Liver (tissue), 9 donors: Measurements from ENCODE around the gene MATN4. TPM values are rescaled to one million over a fixed set of nuclear protein-coding genes. Genes with fewer than 3 reads are reported as not detected.

Experiments used
- DNase-seq: peaks from one replicate; pipeline ENCODE4 v3.0.0-alpha.2; 2017; ENCODE audit warnings: low spot score
- H3K27ac ChIP-seq, 2 donors: one replicate each; pipeline ENCODE4 v1.7.0; 2013; ENCODE audit warnings: inconsistent platforms in 2 of 2, low read length in 2 of 2, control low read depth in 1 of 2, low read depth in 1 of 2, mild to moderate bottlenecking in 1 of 2
- H3K27me3 ChIP-seq, 4 donors: one replicate each; pipeline versions ENCODE4 v1.6.1 to v1.7.0; 2013; ENCODE audit warnings: low read length in 3 of 4, inconsistent platforms in 1 of 4, mild to moderate bottlenecking in 1 of 4, moderate library complexity in 1 of 4; ENCODE audit not compliant: control insufficient read depth in 4 of 4, insufficient read depth in 4 of 4
- H3K36me3 ChIP-seq, 4 donors: one replicate each; pipeline versions ENCODE4 v1.6.1 to v1.7.0; 2013; ENCODE audit warnings: low read length in 3 of 4, mild to moderate bottlenecking in 3 of 4, low read depth in 1 of 4, moderate library complexity in 1 of 4; ENCODE audit not compliant: control insufficient read depth in 4 of 4, insufficient read depth in 3 of 4
- H3K4me1 ChIP-seq, 4 donors: one replicate each; pipeline versions ENCODE4 v1.6.1 to v1.7.0; 2013; ENCODE audit warnings: low read length in 3 of 4, mild to moderate bottlenecking in 3 of 4, moderate library complexity in 1 of 4; ENCODE audit not compliant: control insufficient read depth in 4 of 4, insufficient read depth in 4 of 4
- H3K4me3 ChIP-seq, 3 donors: one replicate each; pipeline versions ENCODE4 v1.6.1 to v1.7.0; 2013; ENCODE audit warnings: low read length in 3 of 3, control low read depth in 1 of 3, low read depth in 1 of 3, mild to moderate bottlenecking in 1 of 3
- H3K9ac ChIP-seq, 2 donors: one replicate each; pipeline ENCODE4 v1.7.0; 2013; ENCODE audit warnings: low read length in 2 of 2, mild to moderate bottlenecking in 2 of 2, moderate library complexity in 2 of 2, control low read depth in 1 of 2, low read depth in 1 of 2
- H3K9me3 ChIP-seq, 4 donors: one replicate each; pipeline versions ENCODE4 v1.6.1 to v1.7.0; 2013; ENCODE audit warnings: low read length in 3 of 4; ENCODE audit not compliant: control insufficient read depth in 4 of 4
- ATF3 ChIP-seq: IDR thresholded peaks from 2 replicates; pipeline ENCODE4 v1.6.1; 2016; ENCODE audit warnings: antibody characterized with exemption
- CTCF ChIP-seq: fragments of 150-350 bp; IDR thresholded peaks from 2 replicates; pipeline ENCODE4 v1.5.1; 2017; ENCODE audit warnings: improper control_type of control experiment, low read depth, low read length; ENCODE audit not compliant: missing input control
- EGR1 ChIP-seq, 2 donors: IDR thresholded peaks; 2 replicates each; pipeline ENCODE4 v1.6.1; 2016 to 2018; ENCODE audit warnings: antibody characterized with exemption in 2 of 2, low read depth in 2 of 2
- FOXA1 ChIP-seq: IDR thresholded peaks from 2 replicates; pipeline ENCODE4 v1.6.1; 2016; ENCODE audit warnings: antibody characterized with exemption
- FOXA2 ChIP-seq: IDR thresholded peaks from 2 replicates; pipeline ENCODE4 v1.6.1; 2016; ENCODE audit warnings: antibody characterized with exemption
- GABPA ChIP-seq, 2 donors: IDR thresholded peaks in 1 of 2; conservative IDR thresholded peaks in 1 of 2; 2 replicates each; pipeline ENCODE4 v1.6.1; 2016; ENCODE audit warnings: antibody characterized with exemption in 2 of 2, mild to moderate bottlenecking in 1 of 2, moderate library complexity in 1 of 2
- HNF4A ChIP-seq, 2 donors: conservative IDR thresholded peaks; 2 replicates each; pipeline ENCODE4 v1.6.1; 2016; ENCODE audit warnings: antibody characterized with exemption in 2 of 2, mild to moderate bottlenecking in 2 of 2
- JUND ChIP-seq, 2 donors: IDR thresholded peaks; 2 replicates each; pipeline ENCODE4 v1.6.1; 2016; ENCODE audit warnings: antibody characterized with exemption in 2 of 2
- MAX ChIP-seq: IDR thresholded peaks from 2 replicates; pipeline ENCODE4 v1.6.1; 2016; ENCODE audit warnings: antibody characterized with exemption
- RAD21 ChIP-seq, 2 donors: IDR thresholded peaks; 2 replicates each; pipeline ENCODE4 v1.6.1; 2016; ENCODE audit warnings: antibody characterized with exemption in 2 of 2, mild to moderate bottlenecking in 2 of 2
- REST ChIP-seq: IDR thresholded peaks from 2 replicates; pipeline ENCODE4 v1.6.1; 2016; ENCODE audit warnings: antibody characterized with exemption, mild to moderate bottlenecking
- RXRA ChIP-seq, 2 donors: IDR thresholded peaks; 2 replicates each; pipeline ENCODE4 v1.6.1; 2017 to 2018; ENCODE audit warnings: antibody characterized with exemption in 2 of 2, mild to moderate bottlenecking in 1 of 2
- SP1 ChIP-seq: IDR thresholded peaks from 2 replicates; pipeline ENCODE4 v1.6.1; 2018; ENCODE audit warnings: antibody characterized with exemption, mild to moderate bottlenecking
- TAF1 ChIP-seq: conservative IDR thresholded peaks from 2 replicates; pipeline ENCODE4 v1.6.1; 2016; ENCODE audit warnings: antibody characterized with exemption, mild to moderate bottlenecking
- ZBTB33 ChIP-seq: IDR thresholded peaks from 2 replicates; pipeline ENCODE4 v1.6.1; 2016; ENCODE audit warnings: antibody characterized with exemption
- WGBS: extraction: QIAGEN DNeasy Blood & Tissue Kit; methylation state at CpG from one replicate; pipeline ENCODE4 v1.1.7; 2013; 5-methylcytosine and 5-hydroxymethylcytosine counted together
- polyA plus RNA-seq, 2 donors: library from polyadenylated mRNA; stranded (reverse) in 1 of 2; unstranded in 1 of 2; fragments of 200-250 nt in 1 of 2; fragments of >200 nt in 1 of 2; fragmentation: Nextera tagmentation in 1 of 2; extraction: Ambion mirVana in 1 of 2; gene quantifications; one replicate each; pipeline versions ENCODE4 v1.2.1 to v1.2.3, GENCODE V29; 2013 to 2015
- total RNA-seq, 2 donors: library from RNA; depleted of rRNA; stranded (reverse); fragments of >200 nt; gene quantifications; one replicate each; pipeline ENCODE4 v1.2.3, GENCODE V29; 2014
- donor health status: healthy.
- donor health status: healthy.
- donor health status: healthy.
- donor health status: healthy.
- donor health status: healthy.

Gene MATN4
- total and polyA plus RNA-seq, 4 donors: 0.05 TPM; not detected in 3

- Histone ChIP-seq H3K36me3 (no peaks in the 10 kb centered on the region), H3K4me3 (no peak overlapping the region), H3K9ac (no peak overlapping the region), H3K4me1 (peaks cover 0 to 2% (median 0%) of the 10 kb centered on the region in 4 donors), H3K27me3 (peaks cover 0 to 11% (median 0%) of the 10 kb centered on the region in 4 donors), H3K27ac (no peak overlapping the region), H3K9me3 (no peaks in the 10 kb centered on the region)
- no peak for DNase-seq
- TF ChIP-seq RAD21 (IDR thresholded peaks at IDR 0.05): no peak
- TF ChIP-seq FOXA2: no peak
- no peak for TF ChIP-seq TAF1
- TF ChIP-seq ZBTB33: no peak
- TF ChIP-seq GABPA (IDR thresholded peaks at IDR 0.05 in 1 of 2, conservative IDR thresholded peaks at IDR 0.05 in 1 of 2): no peak
- TF ChIP-seq JUND (IDR thresholded peaks at IDR 0.05): no peak
- no peak for TF ChIP-seq EGR1 (IDR thresholded peaks at IDR 0.05; ENCODE audit: low read depth in 2 of 2)
- no peak for TF ChIP-seq ATF3
- no peak for TF ChIP-seq RXRA (IDR thresholded peaks at IDR 0.05)
- TF ChIP-seq FOXA1: no peak
- 77% methylated on average over 7 of the region's 7 CpGs for WGBS
Measured at GRCh38 chr20:45318386-45318939, 10.4 kb upstream of the MATN4 start.

GRCh38 chr20:45317826-45318225, 9.7 kb upstream of the MATN4 start:
- H3K4me1 ChIP-seq: no peaks in the 10 kb centered on the region
- WGBS: 62% methylated on average over 3 of the region's 3 CpGs
- peaks cover 0 to 11% (median 1%) of the 10 kb centered on the region in 4 donors for H3K27me3 ChIP-seq
- no peaks in the 10 kb centered on the region for H3K9me3 ChIP-seq
- DNase-seq: no peak
- H3K9ac ChIP-seq: no peak overlapping the region
- TF ChIP-seq ATF3 (no peak), REST (no peak), HNF4A (conservative IDR thresholded peaks at IDR 0.05) (no peak), SP1 (no peak), RAD21 (IDR thresholded peaks at IDR 0.05) (no peak), JUND (IDR thresholded peaks at IDR 0.05) (no peak), MAX (no peak), CTCF (no peak)
- no peak overlapping the region for H3K27ac ChIP-seq
- H3K4me3 ChIP-seq: no peak overlapping the region
- H3K36me3 ChIP-seq: no peaks in the 10 kb centered on the region
